Body of pancreas (tissue), 4 donors: Measurements from ENCODE around the gene WWOX.

Experiments used
- POLR2A ChIP-seq, 3 donors: fragments of 450-650 bp; IDR thresholded peaks; one replicate each; pipeline ENCODE4 v1.6.1; 2016; ENCODE audit warnings: antibody characterized with exemption in 3 of 3, mild to moderate bottlenecking in 2 of 3
- TF ChIP-seq, protein P1 (sequence below), 7 experiments: fragments of 450-650 bp in 4 of 7; fragments of 200-600 bp in 3 of 7; sonication (generic) in 3 of 7; IDR thresholded peaks; one replicate each; pipeline ENCODE4 v1.5.1; 2016 to 2019; ENCODE audit warnings: antibody characterized with exemption in 7 of 7

DNA sequence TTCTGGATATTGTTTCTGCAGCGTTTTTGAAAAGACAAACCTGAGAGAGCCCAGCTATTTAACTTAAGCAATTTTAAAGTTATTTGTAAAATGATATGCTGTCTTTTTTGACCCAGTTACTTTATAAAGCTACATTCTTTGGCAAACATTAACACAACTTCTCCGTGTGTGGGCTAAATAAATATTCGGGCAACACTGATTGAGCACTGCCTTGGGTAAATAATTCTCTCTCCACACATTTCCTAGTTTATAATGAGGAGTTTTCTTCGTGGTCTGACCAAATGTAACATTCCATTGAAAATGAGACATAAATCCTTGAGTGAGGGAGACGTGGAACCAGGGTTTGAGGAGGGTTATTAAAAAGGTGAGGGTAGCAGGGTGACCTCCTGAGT lies 142.8 kb downstream of the WWOX start:
- no peak for TF ChIP-seq POLR2A (IDR thresholded peaks at IDR 0.05)
- TF ChIP-seq, protein P1, sequence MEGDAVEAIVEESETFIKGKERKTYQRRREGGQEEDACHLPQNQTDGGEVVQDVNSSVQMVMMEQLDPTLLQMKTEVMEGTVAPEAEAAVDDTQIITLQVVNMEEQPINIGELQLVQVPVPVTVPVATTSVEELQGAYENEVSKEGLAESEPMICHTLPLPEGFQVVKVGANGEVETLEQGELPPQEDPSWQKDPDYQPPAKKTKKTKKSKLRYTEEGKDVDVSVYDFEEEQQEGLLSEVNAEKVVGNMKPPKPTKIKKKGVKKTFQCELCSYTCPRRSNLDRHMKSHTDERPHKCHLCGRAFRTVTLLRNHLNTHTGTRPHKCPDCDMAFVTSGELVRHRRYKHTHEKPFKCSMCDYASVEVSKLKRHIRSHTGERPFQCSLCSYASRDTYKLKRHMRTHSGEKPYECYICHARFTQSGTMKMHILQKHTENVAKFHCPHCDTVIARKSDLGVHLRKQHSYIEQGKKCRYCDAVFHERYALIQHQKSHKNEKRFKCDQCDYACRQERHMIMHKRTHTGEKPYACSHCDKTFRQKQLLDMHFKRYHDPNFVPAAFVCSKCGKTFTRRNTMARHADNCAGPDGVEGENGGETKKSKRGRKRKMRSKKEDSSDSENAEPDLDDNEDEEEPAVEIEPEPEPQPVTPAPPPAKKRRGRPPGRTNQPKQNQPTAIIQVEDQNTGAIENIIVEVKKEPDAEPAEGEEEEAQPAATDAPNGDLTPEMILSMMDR (IDR thresholded peaks at IDR 0.05): no peak
